Prostate gland (tissue), 2 donors: ENCODE measurements around the gene DHRS4L2. TPM values are rescaled to one million over a fixed set of nuclear protein-coding genes. Genes with fewer than 3 reads are reported as not detected.
A peak's percentile ranks its signal among the peaks of the same experiment; 100 is the strongest.

Source experiments
- DNase-seq: peaks from one replicate; pipeline ENCODE4 v3.0.0-alpha.2; 2019; ENCODE audit warnings: low spot score
- H3K27ac ChIP-seq, 2 donors: fragments of 200-600 bp; sonication (generic); 2 replicates each; pipeline ENCODE4 v1.5.1; 2017 to 2019
- H3K27me3 ChIP-seq: fragments of 200-600 bp; sonication (generic); replicated peaks from 2 replicates; pipeline ENCODE4 v1.5.1; 2019; ENCODE audit not compliant: insufficient read depth
- H3K36me3 ChIP-seq, 2 donors: fragments of 200-600 bp; sonication (generic); 1 replicate in 1 of 2; 2 replicates in 1 of 2; pipeline versions ENCODE4 v1.5.1 to v1.8.1; 2017 to 2019
- H3K4me1 ChIP-seq: fragments of 200-600 bp; sonication (generic); replicated peaks from 2 replicates; pipeline ENCODE4 v1.5.1; 2019
- H3K4me3 ChIP-seq, 2 donors: fragments of 200-600 bp; sonication (generic); 2 replicates each; pipeline ENCODE4 v1.5.1; 2017 to 2019
- H3K9me3 ChIP-seq: fragments of 200-600 bp; sonication (generic); 2 replicates; pipeline ENCODE4 v1.5.1; 2017
- CTCF ChIP-seq, 4 experiments: fragments of 200-600 bp in 2 of 4; fragments of 450-650 bp in 2 of 4; sonication (generic) in 2 of 4; IDR thresholded peaks; 1 replicate in 3 of 4; 2 replicates in 1 of 4; pipeline ENCODE4 v1.5.1; 2016 to 2019; ENCODE audit warnings: antibody characterized with exemption in 4 of 4, mild to moderate bottlenecking in 2 of 4, moderate library complexity in 2 of 4
- POLR2A ChIP-seq: fragments of 450-650 bp; IDR thresholded peaks from one replicate; pipeline ENCODE4 v1.6.1; 2016; ENCODE audit warnings: antibody characterized with exemption, mild to moderate bottlenecking
- POLR2AphosphoS5 ChIP-seq: sonication (generic); formaldehyde crosslinking; IDR thresholded peaks from one replicate; pipeline ENCODE4 v1.6.1; 2017; ENCODE audit warnings: antibody characterized with exemption
- WGBS: methylation state at CpG from one replicate; pipeline ENCODE4 v1.1.5; 2018; 5-methylcytosine and 5-hydroxymethylcytosine counted together
- intact Hi-C: fragments of 100-400 bp; cut with DNase I; formaldehyde crosslinking; loops from one replicate; pipeline ENCODE4 v1.14.2; 2022
- total RNA-seq, 2 donors: library from RNA; depleted of rRNA; stranded (reverse); fragments of >200 nt; gene quantifications; one replicate each; pipeline ENCODE4 v1.1.0, GENCODE V29; 2016

DHRS4L2 gene
- total RNA-seq, 2 donors from 2014 or later: 13.1 to 17.9 TPM

- no peaks in the 10 kb centered on the region for H3K27me3 ChIP-seq
- WGBS: 52% methylated on average over 20 of the region's 20 CpGs
- intact Hi-C loops: no loop called here
Observed at GRCh38 chr14:24052656-24053547, 64.2 kb downstream of the DHRS4L2 start.

GRCh38 chr14:24053548-24054323 lies 65.0 kb downstream of the DHRS4L2 start:
- intact Hi-C loops: no loop called here
- Histone ChIP-seq H3K4me1 (no peaks in the 10 kb centered on the region), H3K9me3 (no peaks in the 10 kb centered on the region), H3K36me3 (no peaks in the 10 kb centered on the region), H3K27ac (no peak overlapping the region), H3K27me3 (no peaks in the 10 kb centered on the region), H3K4me3 (no peak overlapping the region)
- TF ChIP-seq POLR2AphosphoS5 (no peak), CTCF (IDR thresholded peaks at IDR 0.05) (no peak), POLR2A (no peak)
- WGBS: 78% methylated on average over 10 of the region's 10 CpGs
- DNase-seq: no peak

More at GRCh38 chr14:24052656-24053547, 64.2 kb downstream of the DHRS4L2 start:
- Histone ChIP-seq H3K27ac (no peak overlapping the region), H3K9me3 (no peaks in the 10 kb centered on the region), H3K4me3 (peak overlapping the region; percentile 43 to 51), H3K4me1 (no peaks in the 10 kb centered on the region), H3K36me3 (no peaks in the 10 kb centered on the region)
- no peak for DNase-seq
- TF ChIP-seq POLR2AphosphoS5: no peak
- no peak for TF ChIP-seq POLR2A
- TF ChIP-seq CTCF (IDR thresholded peaks at IDR 0.05): no peak

- TF ChIP-seq POLR2A (no peak), POLR2AphosphoS5 (no peak), CTCF (IDR thresholded peaks at IDR 0.05) (no peak)
- intact Hi-C loops: no loop called here
- Histone ChIP-seq H3K27me3 (no peaks in the 10 kb centered on the region), H3K9me3 (no peaks in the 10 kb centered on the region), H3K27ac (no peak overlapping the region), H3K4me1 (no peaks in the 10 kb centered on the region), H3K4me3 (no peak overlapping the region), H3K36me3 (no peaks in the 10 kb centered on the region)
- no peak for DNase-seq
- WGBS: 94% methylated on average over 6 of the region's 6 CpGs
Observed at GRCh38 chr14:24054324-24054641, 65.6 kb downstream of the DHRS4L2 start.

- no peak for DNase-seq
- Histone ChIP-seq H3K27me3 (no peaks in the 10 kb centered on the region), H3K36me3 (no peaks in the 10 kb centered on the region), H3K27ac (no peak overlapping the region), H3K4me1 (no peaks in the 10 kb centered on the region), H3K9me3 (no peaks in the 10 kb centered on the region), H3K4me3 (no peak overlapping the region)
- intact Hi-C loops: loop anchor here (5.0 kb wide), 1 partner anchor 53 kb away; no protein-coding TSS in a partner anchor
- TF ChIP-seq CTCF (IDR thresholded peaks at IDR 0.05): no peak
- TF ChIP-seq POLR2A: no peak
- TF ChIP-seq POLR2AphosphoS5: no peak
- WGBS: 94% methylated on average over 9 of the region's 9 CpGs
Observed at GRCh38 chr14:24054646-24055045, 65.9 kb downstream of the DHRS4L2 start.

Other genes starting within 250 kb of the DHRS4L2 start
- 10 to 100 TPM; 37.0 to 40.6 TPM for gene DHRS4, start 35.2 kb upstream of the DHRS4L2 start, total RNA-seq
- 1 to 10 TPM in 1 of 2 donors, under 1 TPM in 1; 0.59 to 3.9 TPM for gene CARMIL3, start 63.1 kb downstream of the DHRS4L2 start, total RNA-seq
- 1 to 10 TPM; 1.8 to 8.8 TPM for gene CPNE6, start 82.6 kb downstream of the DHRS4L2 start, total RNA-seq
- gene PCK2, start 105.4 kb downstream of the DHRS4L2 start, total RNA-seq: 10 to 100 TPM; 15.4 to 21.8 TPM
- 100 to 1,000 TPM; 111 to 115 TPM for gene DCAF11, start 125.8 kb downstream of the DHRS4L2 start, total RNA-seq
- gene NRL, start 126.0 kb downstream of the DHRS4L2 start, total RNA-seq: 1 to 10 TPM; 4.3 to 4.7 TPM
- 1 to 10 TPM in 1 of 2 donors, not detected in 1; 2.0 TPM for gene FITM1, start 141.7 kb downstream of the DHRS4L2 start, total RNA-seq
- gene PSME1, start 147.3 kb downstream of the DHRS4L2 start, total RNA-seq: 100 to 1,000 TPM in 1 of 2 donors, 10 to 100 TPM in 1; 85.4 to 213 TPM
- gene EMC9, start 152.7 kb downstream of the DHRS4L2 start, total RNA-seq: 10 to 100 TPM; 13.1 to 13.6 TPM
- 10 to 100 TPM; 34.5 to 89.3 TPM for gene PSME2, start 157.7 kb downstream of the DHRS4L2 start, total RNA-seq
- 10 to 100 TPM; 73.8 to 76.9 TPM for gene RNF31, start 158.6 kb downstream of the DHRS4L2 start, total RNA-seq
- 10 to 100 TPM; 61.5 to 82.9 TPM for gene IRF9, start 172.3 kb downstream of the DHRS4L2 start, total RNA-seq
- 10 to 100 TPM in 1 of 2 donors, 1 to 10 TPM in 1; 5.6 to 25.4 TPM for gene REC8, start 183.2 kb downstream of the DHRS4L2 start, total RNA-seq
- gene IPO4, start 199.9 kb downstream of the DHRS4L2 start, total RNA-seq: 10 to 100 TPM; 42.6 to 44.5 TPM
- gene TM9SF1, start 206.5 kb downstream of the DHRS4L2 start, total RNA-seq: 100 to 1,000 TPM in 1 of 2 donors, 10 to 100 TPM in 1; 68.9 to 113 TPM
- 1 to 10 TPM in 1 of 2 donors, not detected in 1; 1.2 TPM for gene TSSK4, start 216.8 kb downstream of the DHRS4L2 start, total RNA-seq
- 10 to 100 TPM; 61.5 to 66.8 TPM for gene CHMP4A, start 224.6 kb downstream of the DHRS4L2 start, total RNA-seq
- gene MDP1, start 227.1 kb downstream of the DHRS4L2 start, total RNA-seq: 10 to 100 TPM; 19.1 to 25.5 TPM
- 100 to 1,000 TPM; 114 to 185 TPM for gene NEDD8, start 243.4 kb downstream of the DHRS4L2 start, total RNA-seq
- 100 to 1,000 TPM in 1 of 2 donors, 10 to 100 TPM in 1; 54.5 to 106 TPM for gene GMPR2, start 244.0 kb downstream of the DHRS4L2 start, total RNA-seq